GM12892 (cell line): ENCODE data around the gene ADD1.
A peak's percentile ranks its signal among the peaks of the same experiment; 100 is the strongest.

Experiments
- DNase-seq: peaks from one replicate; pipeline ENCODE4 v3.0.0; 2011; ENCODE audit not compliant: insufficient read length
- FAIRE-seq: peaks from 2 replicates; lab custom pipeline; 2011; peaks lifted over from hg19 to GRCh38; lab: Jason Lieb, UNC
- POLR2A ChIP-seq: IDR thresholded peaks from 2 replicates; pipeline ENCODE4 v1.6.1; 2011; ENCODE audit warnings: low read depth, low read length, control low read depth
- POLR2AphosphoS5 ChIP-seq: IDR thresholded peaks from 2 replicates; pipeline ENCODE4 v1.6.1; 2011; ENCODE audit warnings: low read depth, low read length, control low read depth
- TAF1 ChIP-seq: IDR thresholded peaks from 2 replicates; pipeline ENCODE4 v1.6.1; 2011; ENCODE audit warnings: low read depth, mild to moderate bottlenecking, control low read depth, low read length, borderline replicate concordance

Gene ADD1

GRCh38 chr4:2832309-2832980 is 11.2 kb upstream of the ADD1 start:
- TF ChIP-seq TAF1 (no peak), POLR2A (no peak), POLR2AphosphoS5 (no peak)
- DNase-seq (peak; percentile 75), FAIRE-seq (peak; percentile 99)

DNA sequence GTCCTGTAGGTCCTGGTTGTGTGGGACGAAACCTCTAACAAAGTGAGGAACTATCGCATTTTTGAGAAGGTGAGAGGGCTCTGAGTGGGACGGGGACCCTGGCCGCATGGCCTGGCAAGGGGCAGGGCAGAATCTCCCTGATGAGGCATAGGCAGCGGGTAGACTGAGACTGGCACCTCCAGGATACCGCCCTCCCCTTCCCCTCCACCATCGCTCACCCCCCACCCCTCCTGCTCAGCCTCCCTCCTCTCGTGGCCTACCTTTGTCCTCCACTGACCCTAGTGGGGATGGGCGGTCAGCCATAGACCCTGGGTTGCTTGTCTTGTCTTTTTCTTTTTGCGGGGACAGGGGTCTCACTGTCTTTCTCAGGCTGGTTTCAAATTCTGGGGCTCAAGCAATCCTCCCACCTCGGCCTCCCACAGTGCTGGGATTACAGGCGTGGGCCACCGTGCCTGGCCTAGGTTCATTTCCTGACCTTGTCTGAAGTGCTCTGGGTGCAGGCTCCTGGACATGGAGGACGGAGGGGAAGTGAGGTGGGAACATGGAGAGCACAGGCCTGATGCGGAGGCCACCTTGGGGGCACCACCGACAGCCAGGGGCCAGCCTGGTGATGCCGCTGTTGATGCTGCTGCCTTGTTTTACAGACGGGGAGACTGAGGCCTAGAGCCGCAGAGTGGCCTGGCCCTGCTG is 10.5 kb upstream of the ADD1 start:
- FAIRE-seq (no peak), DNase-seq (no peak)
- TF ChIP-seq POLR2A (no peak), POLR2AphosphoS5 (no peak), TAF1 (no peak)

DNA sequence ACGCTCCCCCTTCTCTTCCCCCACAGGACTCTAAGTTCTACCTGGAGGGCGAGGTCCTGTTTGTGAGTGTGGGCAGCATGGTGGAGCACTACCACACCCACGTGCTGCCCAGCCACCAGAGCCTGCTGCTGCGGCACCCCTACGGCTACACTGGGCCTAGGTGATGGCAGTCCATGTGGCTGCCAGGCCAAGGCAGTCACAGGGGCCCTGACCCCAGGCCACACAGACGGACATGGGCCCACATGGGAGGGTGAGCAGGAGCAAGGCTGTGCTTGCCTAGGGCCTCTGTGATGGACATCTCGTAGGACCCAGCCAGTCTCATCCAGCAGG is 10.0 kb upstream of the ADD1 start:
- DNase-seq (peak; percentile 15), FAIRE-seq (no peak)
- no peak for TF ChIP-seq POLR2A

GRCh38 chr4:2834001-2834921 is 9.4 kb upstream of the ADD1 start:
- DNase-seq (peak; percentile 13), FAIRE-seq (no peak)
- TF ChIP-seq TAF1 (no peak), POLR2A (no peak), POLR2AphosphoS5 (no peak)

- FAIRE-seq: no peak
- TF ChIP-seq POLR2AphosphoS5 (no peak), POLR2A (no peak), TAF1 (no peak)
- DNase-seq: no peak
Measured at GRCh38 chr4:2835978-2836377, 7.7 kb upstream of the ADD1 start.

DNA sequence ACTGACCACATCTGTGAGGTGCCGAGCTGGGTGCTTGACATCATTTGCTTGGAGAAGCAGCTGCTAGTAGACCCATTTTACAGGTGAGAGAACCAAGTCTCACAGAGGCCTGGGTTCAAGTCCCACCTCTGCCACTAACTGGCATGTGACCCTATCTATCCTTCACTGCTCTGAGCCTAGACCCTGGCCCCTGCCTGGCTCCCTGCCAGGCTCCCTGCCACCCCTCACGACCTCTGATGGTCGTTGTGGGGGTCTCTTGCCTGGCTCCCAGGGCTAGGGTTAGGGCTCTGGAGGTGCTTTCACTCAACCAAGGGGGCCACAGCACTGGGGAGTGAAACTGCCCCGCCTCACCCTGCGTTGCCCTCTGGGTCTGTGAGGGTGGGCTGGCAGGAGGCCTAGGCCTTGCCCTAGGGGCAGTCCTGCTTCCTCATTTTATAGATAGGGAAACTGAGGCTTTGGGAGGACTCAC is 7.2 kb upstream of the ADD1 start:
- FAIRE-seq: no peak
- no peak for DNase-seq

DNA sequence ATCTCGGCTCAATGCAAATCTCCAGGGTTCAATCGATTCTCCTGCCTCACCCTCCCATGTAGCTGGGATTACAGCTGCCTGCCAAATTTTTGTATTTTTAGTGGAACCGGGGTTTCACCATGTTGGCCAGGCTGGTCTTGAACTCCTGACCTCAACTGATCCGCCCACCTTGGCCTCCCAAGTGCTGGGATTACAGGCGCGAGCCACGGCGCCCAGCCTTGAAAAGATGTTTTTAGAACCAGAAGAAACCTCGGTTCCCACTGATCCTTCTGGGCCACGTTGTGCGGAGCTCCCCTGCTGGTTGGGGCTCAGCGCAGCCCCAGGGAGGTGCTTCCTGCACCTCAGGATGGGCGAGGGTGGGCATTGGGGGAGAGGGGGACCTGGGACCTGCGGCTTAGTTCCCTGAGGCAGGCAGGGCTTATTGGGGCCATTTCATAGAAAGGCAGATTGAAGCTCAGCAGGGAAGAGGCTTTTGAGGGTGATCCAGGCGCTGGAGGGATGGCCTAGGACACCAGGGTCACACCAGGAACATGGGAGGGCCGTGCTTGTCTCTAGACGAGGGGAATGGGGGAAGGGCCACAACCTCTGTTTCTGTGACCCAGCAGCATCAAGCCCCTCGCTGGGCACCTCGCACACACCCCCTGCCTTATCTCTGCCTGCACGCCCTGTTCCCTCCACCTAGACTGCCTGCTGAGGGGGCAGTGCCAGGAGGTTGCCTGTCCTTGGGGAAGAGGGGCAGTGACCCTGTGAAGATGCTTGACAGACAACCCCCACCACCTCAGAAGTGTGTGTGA is 6.3 kb upstream of the ADD1 start:
- no peak for TF ChIP-seq TAF1
- TF ChIP-seq POLR2AphosphoS5: peak; percentile 28; the same call in 1 of the 2 replicates
- DNase-seq (no peak), FAIRE-seq (no peak)

More for the DNA sequence above, 7.2 kb upstream of the ADD1 start:
- no peak for TF ChIP-seq POLR2AphosphoS5
- no peak for TF ChIP-seq TAF1
- no peak for TF ChIP-seq POLR2A

DNA sequence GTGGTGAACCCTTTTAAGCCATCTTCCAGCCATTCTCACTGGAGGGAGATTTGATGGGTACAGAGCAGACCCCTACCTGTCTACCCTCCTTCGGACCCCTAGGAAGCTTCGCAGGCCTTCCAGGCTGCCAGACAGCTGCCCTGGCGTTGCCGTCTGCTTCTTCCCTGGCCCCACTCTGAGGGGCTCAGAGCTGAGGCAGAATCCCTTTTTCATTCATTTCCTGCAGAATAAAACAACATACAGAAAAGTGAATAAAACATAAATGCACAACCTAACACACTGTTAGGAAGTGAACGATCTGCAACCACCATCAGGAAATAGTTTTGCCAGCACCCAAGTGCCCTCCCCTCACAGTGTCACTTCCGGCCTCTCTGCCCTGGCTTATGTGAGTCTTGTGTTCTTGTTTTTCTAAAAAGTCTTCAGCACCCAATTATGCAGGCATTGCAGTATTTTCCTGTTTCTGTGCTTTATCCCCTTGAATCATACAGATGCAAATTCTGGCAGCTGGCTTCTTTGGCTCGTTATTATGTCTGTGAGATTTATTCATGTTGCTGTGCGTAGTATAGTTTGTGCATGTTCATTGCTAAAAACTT is 5.6 kb upstream of the ADD1 start:
- no peak for DNase-seq
- FAIRE-seq: peak; percentile 73
- TF ChIP-seq POLR2A (no peak), TAF1 (no peak), POLR2AphosphoS5 (no peak; the same call in 1 of the 2 replicates)

DNA sequence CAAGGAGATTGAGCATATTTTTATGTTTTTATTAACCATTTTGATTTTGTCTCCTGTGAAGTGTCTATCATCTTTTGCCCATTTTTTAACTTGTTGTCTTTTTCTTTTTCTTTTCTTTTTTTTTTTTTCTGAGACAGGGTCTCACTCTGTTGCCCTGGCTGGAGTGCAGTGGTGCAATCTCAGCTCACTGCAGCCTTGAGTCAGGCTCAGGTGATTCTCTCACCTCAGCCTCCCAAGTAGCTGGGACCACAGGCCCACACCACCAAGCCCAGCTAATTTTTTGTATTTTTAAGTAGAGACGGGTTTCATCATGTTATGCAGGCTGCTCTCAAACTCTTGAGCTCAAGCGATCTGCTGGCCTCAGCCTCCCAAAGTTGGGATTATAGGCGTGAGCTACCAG is 4.6 kb upstream of the ADD1 start:
- FAIRE-seq (no peak), DNase-seq (no peak)
- TF ChIP-seq POLR2A (no peak), POLR2AphosphoS5 (no peak), TAF1 (no peak)

- FAIRE-seq (no peak), DNase-seq (no peak)
- TF ChIP-seq POLR2AphosphoS5: no peak
- TF ChIP-seq POLR2A: no peak
- no peak for TF ChIP-seq TAF1
Measured at GRCh38 chr4:2842687-2843262, 869 bp upstream of the ADD1 start.
